Lung (tissue), 12 donors: ENCODE data around the gene SDK1. TPM values are rescaled to one million over a fixed set of nuclear protein-coding genes. Genes with fewer than 3 reads are reported as not detected.

Source experiments
- ATAC-seq: fragments of 200-7000 bp; cut with Tn5 transposase; one replicate; pipeline ENCODE4 v1.9.1; 2020; ENCODE audit warnings: moderate number of reproducible peaks; ENCODE audit not compliant: insufficient read depth, low FRiP score
- DNase-seq, 3 donors: peaks; one replicate each; pipeline ENCODE4 v3.0.0-alpha.2; 2013 to 2017
- H3K27ac ChIP-seq, 2 donors: one replicate each; pipeline ENCODE4 v1.5.1; 2013; ENCODE audit warnings: mild to moderate bottlenecking in 2 of 2, moderate library complexity in 2 of 2, control low read depth in 1 of 2, inconsistent platforms in 1 of 2, low read depth in 1 of 2, low read length in 1 of 2
- H3K27me3 ChIP-seq, 3 donors: one replicate each; pipeline ENCODE4 v1.5.1; 2013; ENCODE audit warnings: low read length in 2 of 3; ENCODE audit not compliant: control insufficient read depth in 3 of 3, insufficient read depth in 3 of 3
- H3K36me3 ChIP-seq, 4 donors: one replicate each; pipeline ENCODE4 v1.5.1; 2013; ENCODE audit warnings: low read length in 4 of 4, mild to moderate bottlenecking in 1 of 4, moderate library complexity in 1 of 4; ENCODE audit not compliant: control insufficient read depth in 4 of 4, insufficient read depth in 4 of 4
- H3K4me1 ChIP-seq, 5 donors: one replicate each; pipeline ENCODE4 v1.5.1; 2013; ENCODE audit warnings: low read length in 5 of 5, mild to moderate bottlenecking in 2 of 5, moderate library complexity in 1 of 5; ENCODE audit not compliant: control insufficient read depth in 5 of 5, insufficient read depth in 5 of 5
- H3K4me3 ChIP-seq: one replicate; pipeline ENCODE4 v1.5.1; 2013; ENCODE audit warnings: mild to moderate bottlenecking, control low read depth, moderate library complexity
- H3K9ac ChIP-seq, 2 donors: one replicate each; pipeline ENCODE4 v1.5.1; 2013; ENCODE audit warnings: low read length in 2 of 2, control low read depth in 1 of 2; ENCODE audit not compliant: insufficient read depth in 1 of 2
- H3K9me3 ChIP-seq, 4 donors: one replicate each; pipeline ENCODE4 v1.5.1; 2013; ENCODE audit warnings: low read length in 3 of 4, mild to moderate bottlenecking in 1 of 4, moderate library complexity in 1 of 4; ENCODE audit not compliant: control insufficient read depth in 4 of 4, insufficient read depth in 3 of 4
- CTCF ChIP-seq: IDR thresholded peaks from 2 replicates; pipeline ENCODE4 v1.5.1; 2012; ENCODE audit warnings: mild to moderate bottlenecking; ENCODE audit errors: control extremely low read depth, extremely low read depth
- WGBS, 2 donors: extraction: QIAGEN DNeasy Blood & Tissue Kit; methylation state at CpG; one replicate each; pipeline ENCODE4 v1.1.7; 2013; 5-methylcytosine and 5-hydroxymethylcytosine counted together
- polyA plus RNA-seq, 2 donors: library from polyadenylated mRNA; stranded (reverse); fragments of 200-250 nt; gene quantifications; one replicate each; pipeline ENCODE4 v1.2.1, GENCODE V29; 2013
- total RNA-seq, 2 donors: library from RNA; depleted of rRNA in 1 of 2; stranded (reverse); fragments of >200 nt in 1 of 2; gene quantifications; one replicate each; pipeline ENCODE4 v1.2.1, GENCODE V29; 2014 to 2021
- donor health status: control.
- donor health status: control.
- donor health status: Bipolar disorder and iron deficiency.
- donor health status: healthy.
- donor health status: DM: yes; HTN: yes; CAD: no.

The SDK1 gene
- total and polyA plus RNA-seq, 4 donors = 3.7 to 30.1 (median 12.7) TPM

- H3K9ac ChIP-seq = no peak overlapping the region
- H3K27me3 ChIP-seq = no peaks in the 10 kb centered on the region
- no peak for ATAC-seq
- DNase-seq = no peak
- H3K36me3 ChIP-seq = peaks cover 0 to 13% (median under 1%) of the 10 kb centered on the region in 4 donors
- WGBS, 2 donors = 95 to 97% methylated on average over 10 of the region's 10 CpGs
- H3K4me1 ChIP-seq = peaks cover 0 to 13% (median 5%) of the 10 kb centered on the region in 5 donors
- TF ChIP-seq CTCF = no peak
- peaks cover 0 to 13% (median 4%) of the 10 kb centered on the region in 4 donors for H3K9me3 ChIP-seq
- H3K4me3 ChIP-seq = no peak overlapping the region
- no peak overlapping the region for H3K27ac ChIP-seq
Observed at GRCh38 chr7:4015996-4016395, 714.9 kb downstream of the SDK1 start.

- Histone ChIP-seq H3K27ac (no peak overlapping the region), H3K27me3 (no peaks in the 10 kb centered on the region), H3K4me3 (no peak overlapping the region), H3K4me1 (peaks cover 0 to 17% (median 5%) of the 10 kb centered on the region in 5 donors), H3K9ac (no peak overlapping the region), H3K9me3 (peaks cover 0 to 19% (median 7%) of the 10 kb centered on the region in 4 donors), H3K36me3 (peaks cover 0 to 11% (median 2%) of the 10 kb centered on the region in 4 donors)
- no peak for DNase-seq
- 95% methylated on average over 21 of the region's 21 CpGs for WGBS, 2 donors
- ATAC-seq = no peak
- no peak for TF ChIP-seq CTCF
Observed at GRCh38 chr7:4017081-4017480, 716.0 kb downstream of the SDK1 start.

GRCh38 chr7:4017785-4018184 is 716.7 kb downstream of the SDK1 start:
- Histone ChIP-seq H3K9ac (no peak overlapping the region), H3K27ac (no peak overlapping the region), H3K9me3 (peaks cover 0 to 19% (median 7%) of the 10 kb centered on the region in 4 donors), H3K27me3 (no peaks in the 10 kb centered on the region), H3K4me3 (no peak overlapping the region), H3K36me3 (peaks cover 0 to 9% (median 1%) of the 10 kb centered on the region in 4 donors), H3K4me1 (peaks cover 0 to 21% (median 5%) of the 10 kb centered on the region in 5 donors)
- WGBS, 2 donors = 95 to 96% methylated on average over 9 of the region's 9 CpGs
- no peak for ATAC-seq
- DNase-seq = no peak
- no peak for TF ChIP-seq CTCF
